H1 (cell line): ENCODE results near the gene GNGT2. TPM values are rescaled to one million over a fixed set of nuclear protein-coding genes. Genes with fewer than 3 reads are reported as not detected.

Source experiments
- CTCF ChIA-PET: fragments of 300-600 bp; sonication (Branson Sonifier 250); formaldehyde crosslinking; loops from one replicate; lab custom pipeline; 2021; ENCODE audit not compliant: partially characterized antibody; lab: Charles Lee
- POLR2A ChIA-PET: fragments of 300-600 bp; sonication (Branson Sonifier 250); formaldehyde crosslinking; loops from one replicate; lab custom pipeline; 2021; ENCODE audit warnings: inconsistent platforms; ENCODE audit not compliant: partially characterized antibody; lab: Charles Lee
- DNase-seq, 2 experiments: peaks; one replicate each; pipeline versions ENCODE4 v3.0.0 to v3.0.0-alpha.2; 2010 to 2022; ENCODE audit warnings: low spot score in 2 of 2, low read depth in 1 of 2, mixed read lengths in 1 of 2
- FAIRE-seq: peaks from 2 replicates; lab custom pipeline; 2011; peaks lifted over from hg19 to GRCh38; lab: Jason Lieb, UNC
- H2AFZ ChIP-seq: 2 replicates; pipeline ENCODE4 v1.8.1; 2012; ENCODE audit warnings: low read length, inconsistent platforms
- H2AK5ac ChIP-seq: 2 replicates; pipeline ENCODE4 v1.6.1; 2013; ENCODE audit warnings: low read depth, low read length
- H2BK120ac ChIP-seq: replicated peaks from 2 replicates; pipeline ENCODE3; 2013; ENCODE audit warnings: low read depth, low read length, inconsistent platforms
- H2BK12ac ChIP-seq: 2 replicates; pipeline ENCODE4 v1.6.1; 2013; ENCODE audit warnings: low read depth, low read length
- H2BK15ac ChIP-seq: 2 replicates; pipeline ENCODE4 v1.6.1; 2013; ENCODE audit warnings: low read length
- H2BK20ac ChIP-seq: 2 replicates; pipeline ENCODE4 v1.6.1; 2013; ENCODE audit warnings: low read length
- H2BK5ac ChIP-seq: 2 replicates; pipeline ENCODE4 v1.6.1; 2013; ENCODE audit warnings: low read depth, low read length
- H3K14ac ChIP-seq: 2 replicates; pipeline ENCODE4 v1.6.1; 2013; ENCODE audit warnings: inconsistent platforms; ENCODE audit not compliant: insufficient read length
- H3K18ac ChIP-seq: 2 replicates; pipeline ENCODE4 v1.6.1; 2013; ENCODE audit warnings: low read length; ENCODE audit errors: extremely low read depth
- H3K23ac ChIP-seq: 2 replicates; pipeline ENCODE4 v1.6.1; 2013; ENCODE audit warnings: inconsistent platforms; ENCODE audit not compliant: insufficient read length
- H3K23me2 ChIP-seq: 2 replicates; pipeline ENCODE4 v1.6.1; 2013; ENCODE audit warnings: low read depth, low read length
- H3K27ac ChIP-seq: 2 replicates; pipeline ENCODE4 v1.6.1; 2011; ENCODE audit warnings: low read depth, low read length, inconsistent platforms
- H3K27me3 ChIP-seq, 4 experiments: replicated peaks in 1 of 4; 1 replicate in 1 of 4; 2 replicates in 3 of 4; pipeline versions ENCODE4 v1.6.1 to v1.8.1; 2011 to 2013; ENCODE audit warnings: low read length in 3 of 4, mild to moderate bottlenecking in 3 of 4, inconsistent platforms in 2 of 4, mixed read lengths in 2 of 4, moderate library complexity in 1 of 4; ENCODE audit not compliant: control insufficient read depth in 3 of 4, insufficient read depth in 3 of 4; ENCODE audit errors: extremely low read depth in 1 of 4
- H3K36me3 ChIP-seq, 4 experiments: 2 replicates each; pipeline versions ENCODE4 v1.6.1 to v1.8.1; 2011 to 2013; ENCODE audit warnings: mild to moderate bottlenecking in 4 of 4, low read length in 3 of 4, moderate library complexity in 2 of 4, control low read depth in 1 of 4, inconsistent platforms in 1 of 4; ENCODE audit not compliant: insufficient read depth in 4 of 4, control insufficient read depth in 2 of 4
- H3K4ac ChIP-seq: replicated peaks from 2 replicates; pipeline ENCODE3; 2013; ENCODE audit warnings: low read length, low read depth, mixed read lengths, inconsistent platforms; ENCODE audit not compliant: insufficient read length
- H3K4me1 ChIP-seq, 4 experiments: replicated peaks in 1 of 4; 1 replicate in 1 of 4; 2 replicates in 3 of 4; pipeline versions ENCODE4 v1.6.1 to v1.8.1; 2011 to 2013; ENCODE audit warnings: low read length in 3 of 4, inconsistent platforms in 2 of 4, mixed read lengths in 1 of 4; ENCODE audit not compliant: insufficient read depth in 4 of 4, control insufficient read depth in 3 of 4
- H3K4me2 ChIP-seq, 2 experiments: 2 replicates each; pipeline versions ENCODE4 v1.6.1 to v1.8.1; 2011 to 2013; ENCODE audit warnings: low read depth in 2 of 2, low read length in 2 of 2, control low read depth in 1 of 2, inconsistent platforms in 1 of 2, mild to moderate bottlenecking in 1 of 2; ENCODE audit not compliant: insufficient read depth in 1 of 2
- H3K4me3 ChIP-seq, 4 experiments: fragments of 200-600, 300-600 bp in 1 of 4; sonication (generic), shearing (Covaris generic), sonication (Bioruptor Twin) in 1 of 4; 2 replicates each; pipeline versions ENCODE4 v1.5.1 to v1.8.1; 2011 to 2016; ENCODE audit warnings: low read length in 4 of 4, low read depth in 3 of 4, control low read depth in 2 of 4, inconsistent platforms in 2 of 4, mild to moderate bottlenecking in 2 of 4, mixed read lengths in 1 of 4, moderate library complexity in 1 of 4; ENCODE audit not compliant: insufficient read depth in 2 of 4; ENCODE audit errors: extremely low read depth in 1 of 4
- H3K56ac ChIP-seq: replicated peaks from 2 replicates; pipeline ENCODE3; 2013; ENCODE audit warnings: low read depth, mild to moderate bottlenecking, mixed read lengths, low read length, inconsistent platforms; ENCODE audit not compliant: insufficient read length
- H3K79me1 ChIP-seq: 2 replicates; pipeline ENCODE4 v1.6.1; 2013; ENCODE audit warnings: low read depth, low read length, control low read depth
- H3K79me2 ChIP-seq, 2 experiments: 2 replicates each; pipeline versions ENCODE4 v1.6.1 to v1.8.1; 2012 to 2013; ENCODE audit warnings: low read length in 2 of 2, mild to moderate bottlenecking in 2 of 2, inconsistent platforms in 1 of 2; ENCODE audit not compliant: insufficient read depth in 2 of 2, control insufficient read depth in 1 of 2
- H3K9ac ChIP-seq, 4 experiments: replicated peaks in 1 of 4; 1 replicate in 1 of 4; 2 replicates in 3 of 4; pipeline versions ENCODE4 v1.6.1 to v1.8.1; 2011 to 2013; ENCODE audit warnings: low read depth in 3 of 4, low read length in 3 of 4, control low read depth in 2 of 4, mild to moderate bottlenecking in 2 of 4, moderate library complexity in 2 of 4, inconsistent platforms in 1 of 4; ENCODE audit errors: extremely low read depth in 1 of 4
- H3K9me3 ChIP-seq, 2 experiments: 2 replicates each; pipeline versions ENCODE4 v1.6.1 to v1.8.1; 2012 to 2013; ENCODE audit warnings: mild to moderate bottlenecking in 2 of 2, moderate library complexity in 2 of 2, control low read depth in 1 of 2, inconsistent platforms in 1 of 2, low read depth in 1 of 2, low read length in 1 of 2, mixed read lengths in 1 of 2; ENCODE audit not compliant: insufficient read depth in 2 of 2
- H4K20me1 ChIP-seq, 2 experiments: replicated peaks in 1 of 2; 2 replicates each; pipeline versions ENCODE3 to v1.8.1; 2011 to 2013; ENCODE audit warnings: inconsistent platforms in 2 of 2, low read length in 2 of 2, mild to moderate bottlenecking in 1 of 2; ENCODE audit not compliant: insufficient read depth in 2 of 2, control insufficient read depth in 1 of 2
- H4K5ac ChIP-seq: 2 replicates; pipeline ENCODE4 v1.6.1; 2013; ENCODE audit warnings: low read length, low read depth, mixed read lengths, inconsistent platforms; ENCODE audit not compliant: insufficient read length
- H4K8ac ChIP-seq: 2 replicates; pipeline ENCODE4 v1.8.0; 2013; ENCODE audit warnings: mild to moderate bottlenecking, moderate library complexity, low read length, inconsistent platforms; ENCODE audit not compliant: insufficient read depth; ENCODE audit errors: extremely low read depth
- H4K91ac ChIP-seq: replicated peaks from 2 replicates; pipeline ENCODE3; 2013; ENCODE audit warnings: low read length, mixed read lengths, inconsistent platforms; ENCODE audit not compliant: insufficient read length
- RXRA ChIP-seq: IDR thresholded peaks from 2 replicates; pipeline ENCODE4 v1.6.1; 2011; ENCODE audit warnings: low read depth, mild to moderate bottlenecking, low read length, moderate library complexity; ENCODE audit not compliant: insufficient read depth
- WGBS, 2 experiments: shearing (Covaris generic) in 1 of 2; methylation state at CpG; one replicate each; pipeline versions ENCODE4 v1.1.6 to v1.1.7; 2013 to 2015; ENCODE audit warnings: low lambda C conversion rate in 2 of 2, mixed read lengths in 2 of 2, inconsistent platforms in 1 of 2, low coverage in 1 of 2, missing lambda C conversion rate in 1 of 2; ENCODE audit not compliant: insufficient replicate concordance in 2 of 2, insufficient coverage in 1 of 2, insufficient read length in 1 of 2; ENCODE audit errors: extremely low coverage in 1 of 2, missing lambda C conversion rate in 1 of 2; 5-methylcytosine and 5-hydroxymethylcytosine counted together
- polyA plus RNA-seq, 7 experiments: library from polyadenylated mRNA; depleted of rRNA in 3 of 7; stranded (reverse) in 5 of 7; unstranded in 2 of 7; fragments of >200 nt in 5 of 7; fragments of 200-250 nt in 2 of 7; gene quantifications; 1 replicate in 5 of 7; 2 replicates in 1 of 7; 4 replicates in 1 of 7; pipeline versions ENCODE4 v1.2.1 to v1.2.3, GENCODE V29; 2011 to 2013; ENCODE audit warnings: missing spikeins in 2 of 7, mixed read lengths in 2 of 7
- total RNA-seq: library from RNA; stranded (reverse); fragmentation: NEBNext Ultra II Directional; extraction: Animal tissue kit (Norgen Biotek cat#: 25700); gene quantifications from 2 replicates; pipeline ENCODE4 v1.2.1, GENCODE V29; 2021
- TF ChIP-seq, protein P1 (sequence below): IDR thresholded peaks from 2 replicates; pipeline ENCODE4 v1.6.1; 2011; ENCODE audit warnings: low read length, improper control_type of control experiment

The GNGT2 gene
- total and polyA plus RNA-seq, 2 of the 8 experiments (the other 6 are each of a cell fraction or from before 2014, with no cell fraction given), result 1.3 to 1.4 TPM

DNA sequence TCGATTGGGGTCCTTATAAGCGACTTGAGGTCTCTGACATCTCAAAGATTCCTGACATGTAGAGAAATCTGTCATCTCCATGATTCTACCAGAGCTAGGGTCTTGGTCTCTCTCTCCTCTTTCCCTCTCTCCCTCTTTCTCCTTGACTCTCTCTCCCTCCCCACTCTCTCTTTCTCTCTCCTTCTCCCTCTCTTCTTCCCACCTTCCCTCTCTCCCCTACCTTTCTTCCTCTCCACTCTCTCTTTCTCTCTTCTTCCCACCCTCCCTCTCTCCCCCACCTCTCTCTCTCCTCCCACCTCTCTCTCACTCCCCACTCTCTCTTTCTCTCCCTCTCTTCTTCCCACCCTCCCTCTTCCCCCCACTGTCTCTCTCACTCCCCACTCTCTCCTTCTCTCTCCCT is 45.2 kb downstream of the GNGT2 start:
- H3K9me3 ChIP-seq, result peaks cover 0 to 1% of the 10 kb centered on the region in 2 experiments; a peak in 1 of 4 replicates

More for the DNA sequence above, 45.2 kb downstream of the GNGT2 start:
- Histone ChIP-seq H4K8ac (no peak overlapping the region), H3K79me2 (no peaks in the 10 kb centered on the region), H2BK12ac (no peak overlapping the region), H4K5ac (no peak overlapping the region), H4K20me1 (no peaks in the 10 kb centered on the region), H3K56ac (no peak overlapping the region), H2BK15ac (no peak overlapping the region), H3K4ac (no peak overlapping the region), H3K18ac (no peak overlapping the region), H2BK5ac (no peak overlapping the region), H3K9ac (no peak overlapping the region), H3K4me3 (no peak overlapping the region), H2BK20ac (no peak overlapping the region), H3K27me3 (peaks cover 0 to 2% (median 1%) of the 10 kb centered on the region in 4 experiments; a peak in 1 of 7 replicates), H3K4me1 (no peaks in the 10 kb centered on the region), H4K91ac (no peak overlapping the region), H3K27ac (no peak overlapping the region), H3K4me2 (no peak overlapping the region), H3K23ac (no peak overlapping the region), H2AK5ac (no peak overlapping the region), H2BK120ac (no peak overlapping the region), H3K79me1 (no peaks in the 10 kb centered on the region), H3K36me3 (no peaks in the 10 kb centered on the region), H3K14ac (no peak overlapping the region), H3K23me2 (no peaks in the 10 kb centered on the region), H2AFZ (no peak overlapping the region)
- ChIA-PET CTCF (interaction anchor here (0.7 kb wide), 1 partner anchor 127 kb away, joined by 3 read pairs; no protein-coding TSS in a partner anchor), POLR2A (no interaction called here)
- WGBS, 2 experiments, result 100% methylated on average over 2 of the region's 2 CpGs; no CpG with 5 or more reads in 1 of the 2 experiments
- FAIRE-seq, result no peak
- TF ChIP-seq RXRA, result no peak
- TF ChIP-seq, protein P1, sequence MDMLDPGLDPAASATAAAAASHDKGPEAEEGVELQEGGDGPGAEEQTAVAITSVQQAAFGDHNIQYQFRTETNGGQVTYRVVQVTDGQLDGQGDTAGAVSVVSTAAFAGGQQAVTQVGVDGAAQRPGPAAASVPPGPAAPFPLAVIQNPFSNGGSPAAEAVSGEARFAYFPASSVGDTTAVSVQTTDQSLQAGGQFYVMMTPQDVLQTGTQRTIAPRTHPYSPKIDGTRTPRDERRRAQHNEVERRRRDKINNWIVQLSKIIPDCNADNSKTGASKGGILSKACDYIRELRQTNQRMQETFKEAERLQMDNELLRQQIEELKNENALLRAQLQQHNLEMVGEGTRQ, result no peak
- DNase-seq, result no peak
